Measurements from ENCODE around the gene GYPC. TPM values are rescaled to one million over a fixed set of nuclear protein-coding genes. Genes with fewer than 3 reads are reported as not detected.
"Not testable (repeated sequence)": the region's sequence is repeated elsewhere in the genome, so short reads cannot be mapped to it uniquely, and the experiment has no call there.

Gene GYPC
- total and polyA plus RNA-seq, 4 donors, result 8.7 to 419 (median 12.3) TPM

DNA sequence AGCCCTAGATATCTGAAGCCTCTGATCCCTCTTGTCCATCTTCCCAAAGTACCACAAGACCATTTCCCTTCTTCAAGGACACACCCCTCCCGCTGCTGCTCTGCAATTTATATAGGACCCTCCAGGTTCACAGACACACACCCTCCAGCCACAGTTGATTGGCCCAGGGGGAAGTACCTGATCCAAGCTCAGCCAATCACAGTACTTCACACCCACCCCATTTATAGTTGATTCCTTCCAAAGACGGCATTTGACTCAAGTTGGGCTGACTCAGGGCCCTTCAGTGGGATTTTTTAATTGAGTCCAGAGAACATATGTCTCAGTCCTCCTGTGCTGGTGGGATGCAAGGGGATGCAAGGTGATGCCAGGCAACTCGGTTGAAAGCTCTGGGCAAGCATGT, 59.2 kb downstream of the GYPC start:
- H3K4me1 ChIP-seq (ENCODE audit: control insufficient read depth in 4 of 4, insufficient read depth in 4 of 4, low read length in 3 of 4), result no peaks in the 10 kb centered on the region
- H3K27ac ChIP-seq (ENCODE audit: low read depth in 1 of 2, low read length in 2 of 2), result no peak overlapping the region
- no peak overlapping the region for H3K9ac ChIP-seq (ENCODE audit: low read depth in 1 of 2, low read length in 2 of 2)
- WGBS, result 80% methylated on average over 3 of the region's 3 CpGs
- TF ChIP-seq EGR1 (IDR thresholded peaks at IDR 0.05; ENCODE audit: low read depth in 2 of 2), result no peak
- TF ChIP-seq HNF4A (conservative IDR thresholded peaks at IDR 0.05), result no peak
- TF ChIP-seq, protein P1, sequence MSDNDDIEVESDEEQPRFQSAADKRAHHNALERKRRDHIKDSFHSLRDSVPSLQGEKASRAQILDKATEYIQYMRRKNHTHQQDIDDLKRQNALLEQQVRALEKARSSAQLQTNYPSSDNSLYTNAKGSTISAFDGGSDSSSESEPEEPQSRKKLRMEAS (IDR thresholded peaks at IDR 0.05), result no peak
- no peak for TF ChIP-seq RAD21 (IDR thresholded peaks at IDR 0.05)
- no peak for TF ChIP-seq TAF1 (conservative IDR thresholded peaks at IDR 0.05)
- TF ChIP-seq, protein P2, sequence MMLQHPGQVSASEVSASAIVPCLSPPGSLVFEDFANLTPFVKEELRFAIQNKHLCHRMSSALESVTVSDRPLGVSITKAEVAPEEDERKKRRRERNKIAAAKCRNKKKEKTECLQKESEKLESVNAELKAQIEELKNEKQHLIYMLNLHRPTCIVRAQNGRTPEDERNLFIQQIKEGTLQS (IDR thresholded peaks at IDR 0.05), result no peak
- TF ChIP-seq HNF4G (IDR thresholded peaks at IDR 0.05), result no peak
- TF ChIP-seq, protein P3, sequence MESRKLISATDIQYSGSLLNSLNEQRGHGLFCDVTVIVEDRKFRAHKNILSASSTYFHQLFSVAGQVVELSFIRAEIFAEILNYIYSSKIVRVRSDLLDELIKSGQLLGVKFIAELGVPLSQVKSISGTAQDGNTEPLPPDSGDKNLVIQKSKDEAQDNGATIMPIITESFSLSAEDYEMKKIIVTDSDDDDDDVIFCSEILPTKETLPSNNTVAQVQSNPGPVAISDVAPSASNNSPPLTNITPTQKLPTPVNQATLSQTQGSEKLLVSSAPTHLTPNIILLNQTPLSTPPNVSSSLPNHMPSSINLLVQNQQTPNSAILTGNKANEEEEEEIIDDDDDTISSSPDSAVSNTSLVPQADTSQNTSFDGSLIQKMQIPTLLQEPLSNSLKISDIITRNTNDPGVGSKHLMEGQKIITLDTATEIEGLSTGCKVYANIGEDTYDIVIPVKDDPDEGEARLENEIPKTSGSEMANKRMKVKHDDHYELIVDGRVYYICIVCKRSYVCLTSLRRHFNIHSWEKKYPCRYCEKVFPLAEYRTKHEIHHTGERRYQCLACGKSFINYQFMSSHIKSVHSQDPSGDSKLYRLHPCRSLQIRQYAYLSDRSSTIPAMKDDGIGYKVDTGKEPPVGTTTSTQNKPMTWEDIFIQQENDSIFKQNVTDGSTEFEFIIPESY (IDR thresholded peaks at IDR 0.05), result no peak
- TF ChIP-seq GABPA (IDR thresholded peaks at IDR 0.05 in 1 of 2, conservative IDR thresholded peaks at IDR 0.05 in 1 of 2), result no peak
- no peak for TF ChIP-seq FOXA2 (IDR thresholded peaks at IDR 0.05)
- TF ChIP-seq, protein P4, sequence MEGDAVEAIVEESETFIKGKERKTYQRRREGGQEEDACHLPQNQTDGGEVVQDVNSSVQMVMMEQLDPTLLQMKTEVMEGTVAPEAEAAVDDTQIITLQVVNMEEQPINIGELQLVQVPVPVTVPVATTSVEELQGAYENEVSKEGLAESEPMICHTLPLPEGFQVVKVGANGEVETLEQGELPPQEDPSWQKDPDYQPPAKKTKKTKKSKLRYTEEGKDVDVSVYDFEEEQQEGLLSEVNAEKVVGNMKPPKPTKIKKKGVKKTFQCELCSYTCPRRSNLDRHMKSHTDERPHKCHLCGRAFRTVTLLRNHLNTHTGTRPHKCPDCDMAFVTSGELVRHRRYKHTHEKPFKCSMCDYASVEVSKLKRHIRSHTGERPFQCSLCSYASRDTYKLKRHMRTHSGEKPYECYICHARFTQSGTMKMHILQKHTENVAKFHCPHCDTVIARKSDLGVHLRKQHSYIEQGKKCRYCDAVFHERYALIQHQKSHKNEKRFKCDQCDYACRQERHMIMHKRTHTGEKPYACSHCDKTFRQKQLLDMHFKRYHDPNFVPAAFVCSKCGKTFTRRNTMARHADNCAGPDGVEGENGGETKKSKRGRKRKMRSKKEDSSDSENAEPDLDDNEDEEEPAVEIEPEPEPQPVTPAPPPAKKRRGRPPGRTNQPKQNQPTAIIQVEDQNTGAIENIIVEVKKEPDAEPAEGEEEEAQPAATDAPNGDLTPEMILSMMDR (IDR thresholded peaks at IDR 0.05; ENCODE audit: low read depth, low read length, missing input control), result no peak
- H3K36me3 ChIP-seq (ENCODE audit: control insufficient read depth in 4 of 4, insufficient read depth in 3 of 4, low read depth in 1 of 4, low read length in 3 of 4), result no peaks in the 10 kb centered on the region
- DNase-seq (ENCODE audit: low spot score), result peak; percentile 21
- H3K27me3 ChIP-seq (ENCODE audit: control insufficient read depth in 4 of 4, insufficient read depth in 4 of 4, low read length in 3 of 4), result no peaks in the 10 kb centered on the region
- H3K9me3 ChIP-seq (ENCODE audit: control insufficient read depth in 4 of 4, low read length in 3 of 4), result no peaks in the 10 kb centered on the region
- H3K4me3 ChIP-seq (ENCODE audit: low read depth in 1 of 3, low read length in 3 of 3), result no peak overlapping the region

GRCh38 chr2:126715576-126716406, 59.8 kb downstream of the GYPC start:
- Histone ChIP-seq H3K4me3 (ENCODE audit: low read depth in 1 of 3, low read length in 3 of 3) (no peak overlapping the region), H3K4me1 (ENCODE audit: control insufficient read depth in 4 of 4, insufficient read depth in 4 of 4, low read length in 3 of 4) (no peaks in the 10 kb centered on the region), H3K9me3 (ENCODE audit: control insufficient read depth in 4 of 4, low read length in 3 of 4) (no peaks in the 10 kb centered on the region), H3K9ac (ENCODE audit: low read depth in 1 of 2, low read length in 2 of 2) (no peak overlapping the region), H3K27ac (ENCODE audit: low read depth in 1 of 2, low read length in 2 of 2) (no peak overlapping the region), H3K36me3 (ENCODE audit: control insufficient read depth in 4 of 4, insufficient read depth in 3 of 4, low read depth in 1 of 4, low read length in 3 of 4) (no peaks in the 10 kb centered on the region), H3K27me3 (ENCODE audit: control insufficient read depth in 4 of 4, insufficient read depth in 4 of 4, low read length in 3 of 4) (no peaks in the 10 kb centered on the region)
- 73% methylated on average over 5 of the region's 5 CpGs for WGBS
- DNase-seq (ENCODE audit: low spot score), result peak; percentile 20
- TF ChIP-seq GABPA (IDR thresholded peaks at IDR 0.05 in 1 of 2, conservative IDR thresholded peaks at IDR 0.05 in 1 of 2), result no peak
- TF ChIP-seq FOXA2 (IDR thresholded peaks at IDR 0.05), result no peak
- no peak for TF ChIP-seq REST (IDR thresholded peaks at IDR 0.05)
- TF ChIP-seq RXRA (IDR thresholded peaks at IDR 0.05), result no peak
- no peak for TF ChIP-seq SP1 (IDR thresholded peaks at IDR 0.05)
- no peak for TF ChIP-seq EGR1 (IDR thresholded peaks at IDR 0.05; ENCODE audit: low read depth in 2 of 2)
- no peak for TF ChIP-seq RAD21 (IDR thresholded peaks at IDR 0.05)
- TF ChIP-seq, protein P4 (IDR thresholded peaks at IDR 0.05; ENCODE audit: low read depth, low read length, missing input control), result no peak
- TF ChIP-seq HNF4A (conservative IDR thresholded peaks at IDR 0.05), result no peak
- no peak for TF ChIP-seq YY1 (IDR thresholded peaks at IDR 0.05)
- no peak for TF ChIP-seq FOXA1 (IDR thresholded peaks at IDR 0.05)
- no peak for TF ChIP-seq JUND (IDR thresholded peaks at IDR 0.05)
- TF ChIP-seq TAF1 (conservative IDR thresholded peaks at IDR 0.05), result no peak

DNA sequence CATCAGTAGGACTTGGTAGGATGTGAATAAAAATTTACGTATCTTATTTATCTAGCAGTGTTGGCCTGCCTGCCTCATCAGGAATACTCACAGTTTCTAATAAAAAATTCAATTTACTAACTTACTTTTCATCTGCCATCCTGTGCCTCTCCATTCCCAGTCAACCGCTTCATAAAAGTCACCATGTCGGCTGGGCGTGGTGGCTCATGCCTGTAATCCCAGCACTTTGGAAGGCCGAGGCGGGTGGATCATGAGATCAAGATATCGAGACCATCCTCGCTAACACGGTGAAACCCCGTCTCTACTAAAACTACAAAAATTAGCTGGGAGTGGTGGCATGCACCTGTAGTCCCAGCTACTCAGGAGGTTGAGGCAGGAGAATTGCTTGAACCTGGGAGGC, 61.3 kb downstream of the GYPC start:
- not testable (repeated sequence) for H3K4me1 ChIP-seq (ENCODE audit: control insufficient read depth in 4 of 4, insufficient read depth in 4 of 4, low read length in 3 of 4); DNase-seq (ENCODE audit: low spot score)

More for the DNA sequence above, 61.3 kb downstream of the GYPC start:
- H3K9ac ChIP-seq (ENCODE audit: low read depth in 1 of 2, low read length in 2 of 2); H3K27ac ChIP-seq (ENCODE audit: low read depth in 1 of 2, low read length in 2 of 2); H3K36me3 ChIP-seq (ENCODE audit: control insufficient read depth in 4 of 4, insufficient read depth in 3 of 4, low read depth in 1 of 4, low read length in 3 of 4); H3K9me3 ChIP-seq (ENCODE audit: control insufficient read depth in 4 of 4, low read length in 3 of 4); H3K27me3 ChIP-seq (ENCODE audit: control insufficient read depth in 4 of 4, insufficient read depth in 4 of 4, low read length in 3 of 4); H3K4me3 ChIP-seq (ENCODE audit: low read depth in 1 of 3, low read length in 3 of 3): not testable (repeated sequence)
- WGBS, result 94% methylated on average over 10 of the region's 10 CpGs

Measured in liver (tissue), 9 donors.